Upper lobe of left lung (tissue), 6 donors: ENCODE measurements around the gene NACC2. TPM values are rescaled to one million over a fixed set of nuclear protein-coding genes. Genes with fewer than 3 reads are reported as not detected.

Experiments used
- ATAC-seq, 2 donors: fragments of 200-7000 bp; cut with Tn5 transposase; one replicate each; pipeline ENCODE4 v1.9.1; 2022; ENCODE audit warnings: mild to moderate bottlenecking in 2 of 2, moderate library complexity in 2 of 2; ENCODE audit not compliant: low FRiP score in 2 of 2
- DNase-seq, 2 donors: peaks; one replicate each; pipeline ENCODE4 v3.0.0-alpha.2; 2019 to 2020
- H3K27ac ChIP-seq, 4 donors: fragments of 200-600 bp; sonication (generic); one replicate each; pipeline ENCODE4 v1.5.1; 2016 to 2019
- H3K27me3 ChIP-seq, 4 donors: fragments of 200-600 bp; sonication (generic); one replicate each; pipeline ENCODE4 v1.5.1; 2017 to 2019
- H3K36me3 ChIP-seq, 4 donors: fragments of 200-600 bp; sonication (generic); one replicate each; pipeline ENCODE4 v1.5.1; 2016 to 2019
- H3K4me1 ChIP-seq, 4 donors: fragments of 200-600 bp; sonication (generic); one replicate each; pipeline ENCODE4 v1.5.1; 2018 to 2019
- H3K4me3 ChIP-seq, 4 donors: fragments of 200-600 bp; sonication (generic); one replicate each; pipeline ENCODE4 v1.5.1; 2017 to 2019; ENCODE audit warnings: mild to moderate bottlenecking in 2 of 4, moderate library complexity in 1 of 4
- H3K9me3 ChIP-seq, 4 donors: fragments of 200-600 bp; sonication (generic); one replicate each; pipeline ENCODE4 v1.5.1; 2018 to 2019
- CTCF ChIP-seq, 6 experiments: fragments of 450-650 bp in 4 of 6; fragments of 200-600 bp in 2 of 6; sonication (generic) in 2 of 6; IDR thresholded peaks; one replicate each; pipeline ENCODE4 v1.5.1; 2016 to 2019; ENCODE audit warnings: antibody characterized with exemption in 6 of 6
- EP300 ChIP-seq, 4 donors: sonication (generic); formaldehyde crosslinking; IDR thresholded peaks; one replicate each; pipeline ENCODE4 v1.5.1; 2017; ENCODE audit warnings: antibody characterized with exemption in 4 of 4, control low read depth in 2 of 4
- POLR2A ChIP-seq, 4 donors: fragments of 450-650 bp; IDR thresholded peaks; one replicate each; pipeline ENCODE4 v1.5.1; 2016 to 2017; ENCODE audit warnings: antibody characterized with exemption in 4 of 4, mild to moderate bottlenecking in 2 of 4
- POLR2AphosphoS5 ChIP-seq, 2 donors: sonication (generic); formaldehyde crosslinking; IDR thresholded peaks; one replicate each; pipeline ENCODE4 v1.5.1; 2017; ENCODE audit warnings: antibody characterized with exemption in 2 of 2
- WGBS, 2 donors: methylation state at CpG; one replicate each; pipeline ENCODE4 v1.1.5; 2017 to 2018; 5-methylcytosine and 5-hydroxymethylcytosine counted together
- total RNA-seq, 6 donors: library from RNA; depleted of rRNA in 4 of 6; stranded (reverse); fragments of >200 nt in 4 of 6; gene quantifications; one replicate each; pipeline versions ENCODE4 v1.1.0 to v1.2.1, GENCODE V29; 2016 to 2021
- donor health status: DM: no; HTN: no; CAD: no; lungs with moderate emphysema.
- donor health status: DM: no; HTN: yes; CAD: no; lungs with severe emphysema.

Gene NACC2
- total RNA-seq, 6 donors from 2014 or later = 16.8 to 38.4 (median 31.3) TPM

GRCh38 chr9:136115641-136116359 is 20.7 kb upstream of the NACC2 start:
- ATAC-seq = no peak
- 90 to 98% methylated on average over 15 to 22 of the region's 22 CpGs for WGBS, 2 donors

GRCh38 chr9:136115206-136115605 is 20.1 kb upstream of the NACC2 start:
- WGBS, 2 donors = 93 to 95% methylated on average over 12 to 13 of the region's 13 CpGs
- H3K4me3 ChIP-seq = no peak overlapping the region
- H3K4me1 ChIP-seq = peaks cover 23 to 38% (median 26%) of the 10 kb centered on the region in 4 donors
- peaks cover 0 to 24% (median 19%) of the 10 kb centered on the region in 4 donors for H3K36me3 ChIP-seq
- no peak for TF ChIP-seq CTCF (IDR thresholded peaks at IDR 0.05)
- TF ChIP-seq EP300 (IDR thresholded peaks at IDR 0.05) = no peak
- TF ChIP-seq POLR2AphosphoS5 (IDR thresholded peaks at IDR 0.05) = no peak
- TF ChIP-seq POLR2A (IDR thresholded peaks at IDR 0.05) = no peak
- ATAC-seq (no peak), DNase-seq (peak in 1 of 2 donors; percentile 52)
- H3K9me3 ChIP-seq = no peaks in the 10 kb centered on the region
- no peak overlapping the region for H3K27ac ChIP-seq
- no peaks in the 10 kb centered on the region for H3K27me3 ChIP-seq

More at GRCh38 chr9:136115641-136116359, 20.7 kb upstream of the NACC2 start:
- no peaks in the 10 kb centered on the region for H3K9me3 ChIP-seq
- no peak overlapping the region for H3K27ac ChIP-seq
- TF ChIP-seq POLR2A (IDR thresholded peaks at IDR 0.05) (no peak), POLR2AphosphoS5 (IDR thresholded peaks at IDR 0.05) (no peak), CTCF (IDR thresholded peaks at IDR 0.05) (no peak), EP300 (IDR thresholded peaks at IDR 0.05) (no peak)
- no peak overlapping the region for H3K4me3 ChIP-seq
- H3K27me3 ChIP-seq = no peaks in the 10 kb centered on the region
- peak in 1 of 2 donors; percentile 64 for DNase-seq
- H3K4me1 ChIP-seq = peaks cover 17 to 35% (median 20%) of the 10 kb centered on the region in 4 donors
- H3K36me3 ChIP-seq = peaks cover 0 to 24% (median 19%) of the 10 kb centered on the region in 4 donors

GRCh38 chr9:136114610-136115009 is 19.5 kb upstream of the NACC2 start:
- ATAC-seq (no peak), DNase-seq (peak in 1 of 2 donors; percentile 58)
- Histone ChIP-seq H3K27ac (no peak overlapping the region), H3K36me3 (peaks cover 0 to 24% (median 19%) of the 10 kb centered on the region in 4 donors), H3K4me3 (no peak overlapping the region), H3K4me1 (peaks cover 23 to 38% (median 27%) of the 10 kb centered on the region in 4 donors), H3K27me3 (no peaks in the 10 kb centered on the region), H3K9me3 (no peaks in the 10 kb centered on the region)
- WGBS, 2 donors = 95 to 96% methylated on average over 18 of the region's 18 CpGs
- TF ChIP-seq EP300 (IDR thresholded peaks at IDR 0.05) = no peak
- TF ChIP-seq POLR2AphosphoS5 (IDR thresholded peaks at IDR 0.05) = no peak
- no peak for TF ChIP-seq CTCF (IDR thresholded peaks at IDR 0.05)
- no peak for TF ChIP-seq POLR2A (IDR thresholded peaks at IDR 0.05)

GRCh38 chr9:136112541-136112940 is 17.5 kb upstream of the NACC2 start:
- DNase-seq = peak in 1 of 2 donors; percentile 62
- H3K27me3 ChIP-seq = no peaks in the 10 kb centered on the region
- 88 to 92% methylated on average over 11 of the region's 11 CpGs for WGBS, 2 donors
- no peaks in the 10 kb centered on the region for H3K9me3 ChIP-seq
- no peak overlapping the region for H3K27ac ChIP-seq
- TF ChIP-seq POLR2A (IDR thresholded peaks at IDR 0.05) (no peak), POLR2AphosphoS5 (IDR thresholded peaks at IDR 0.05) (no peak), EP300 (IDR thresholded peaks at IDR 0.05) (no peak), CTCF (IDR thresholded peaks at IDR 0.05) (no peak)
- peaks cover 0 to 24% (median 19%) of the 10 kb centered on the region in 4 donors for H3K36me3 ChIP-seq
- no peak overlapping the region for H3K4me3 ChIP-seq
- no peak for ATAC-seq
- H3K4me1 ChIP-seq = peaks cover 37 to 49% (median 41%) of the 10 kb centered on the region in 4 donors
